Keratinocyte (primary cell): ENCODE measurements around the gene KLHL6.

Experiments used
- CTCF ChIP-seq, 3 experiments: IDR thresholded peaks in 1 of 3; conservative IDR thresholded peaks in 1 of 3; optimal IDR thresholded peaks in 1 of 3; 2 replicates in 2 of 3; 3 replicates in 1 of 3; pipeline versions ENCODE3 to v1.5.1; 2011; ENCODE audit warnings: low read length in 3 of 3, mild to moderate bottlenecking in 3 of 3, moderate library complexity in 2 of 3, control low read depth in 1 of 3, inconsistent platforms in 1 of 3; ENCODE audit not compliant: insufficient read depth in 2 of 3; ENCODE audit errors: extremely low read depth in 1 of 3
- EZH2 ChIP-seq: IDR thresholded peaks from one replicate; pipeline ENCODE4 v1.6.1; 2012; ENCODE audit warnings: inconsistent platforms, mild to moderate bottlenecking, low read length, moderate library complexity

DNA sequence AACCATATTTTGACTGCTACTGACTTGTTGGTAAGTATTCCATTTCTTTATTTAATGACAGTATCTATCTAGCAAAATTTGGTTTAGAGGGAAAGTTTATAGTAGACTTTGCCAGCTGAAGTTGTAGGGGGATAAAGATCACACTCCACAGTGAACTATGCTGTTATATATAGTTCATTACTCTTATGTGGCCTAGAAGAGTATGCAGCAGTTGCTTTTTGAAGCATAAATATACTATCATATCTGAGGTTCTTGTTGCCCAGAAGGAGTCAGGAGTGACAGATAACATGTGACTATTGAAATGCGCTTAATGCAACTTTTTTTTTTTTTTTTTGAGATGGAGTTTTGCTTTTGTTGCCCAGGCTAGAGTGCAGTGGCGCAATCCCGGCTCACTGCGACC, 101.4 kb downstream of the KLHL6 start:
- TF ChIP-seq CTCF (optimal IDR thresholded peaks at IDR 0.05 in 1 of 3, IDR thresholded peaks at IDR 0.05 in 1 of 3, conservative IDR thresholded peaks at IDR 0.05 in 1 of 3; ENCODE audit: extremely low read depth in 1 of 3, insufficient read depth in 2 of 3, low read length in 3 of 3) = no peak
- no peak for TF ChIP-seq EZH2
